Ammon's horn (tissue), 1 donor: ENCODE results near the gene HOXA13.

Experiments used
- DNase-seq: peaks from one replicate; pipeline ENCODE4 v3.0.0-alpha.2; 2016; ENCODE audit warnings: low spot score

The HOXA13 gene

GRCh38 chr7:27159266-27160144, 40.4 kb downstream of the HOXA13 start:
- no peak for DNase-seq

- no peak for DNase-seq
Measured at GRCh38 chr7:27158436-27159265, 41.2 kb downstream of the HOXA13 start.

DNA sequence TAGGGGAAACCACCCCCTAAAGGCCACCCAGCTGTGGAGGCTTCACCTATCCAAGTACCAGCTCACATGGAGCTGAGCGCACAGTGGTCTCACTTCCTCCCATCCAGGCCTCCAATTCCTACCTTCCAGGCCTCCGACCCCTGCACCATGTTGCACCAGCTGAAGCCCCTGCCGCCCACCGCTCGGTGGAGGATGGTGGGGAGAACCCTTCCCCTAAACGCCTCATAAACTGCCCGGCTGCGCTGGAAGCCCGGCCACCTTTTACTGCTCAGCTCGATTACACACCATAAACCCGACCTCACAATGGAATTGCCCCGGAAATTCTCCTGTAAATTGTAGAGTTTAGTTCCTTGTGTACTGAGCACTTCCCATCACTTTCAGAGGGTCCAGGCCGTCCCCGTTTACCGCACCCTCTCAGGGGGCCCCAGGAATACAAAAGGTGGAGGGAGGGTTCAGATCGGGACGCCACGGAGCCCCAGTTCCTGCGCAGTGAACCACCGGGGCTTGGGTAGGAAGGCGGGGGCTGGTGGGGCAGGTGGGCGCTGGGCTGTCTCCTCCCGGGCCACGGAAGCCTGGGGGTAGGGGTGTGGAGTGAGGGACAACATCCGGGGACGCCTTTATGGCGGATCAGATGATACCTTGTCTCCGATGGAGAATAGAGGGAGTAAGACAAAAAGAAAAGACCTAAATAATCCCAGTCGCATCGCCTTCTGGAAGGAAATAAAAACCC, 42.0 kb downstream of the HOXA13 start:
- DNase-seq, result no peak

- DNase-seq, result no peak
Measured at GRCh38 chr7:27156916-27157701, 42.8 kb downstream of the HOXA13 start.

DNA sequence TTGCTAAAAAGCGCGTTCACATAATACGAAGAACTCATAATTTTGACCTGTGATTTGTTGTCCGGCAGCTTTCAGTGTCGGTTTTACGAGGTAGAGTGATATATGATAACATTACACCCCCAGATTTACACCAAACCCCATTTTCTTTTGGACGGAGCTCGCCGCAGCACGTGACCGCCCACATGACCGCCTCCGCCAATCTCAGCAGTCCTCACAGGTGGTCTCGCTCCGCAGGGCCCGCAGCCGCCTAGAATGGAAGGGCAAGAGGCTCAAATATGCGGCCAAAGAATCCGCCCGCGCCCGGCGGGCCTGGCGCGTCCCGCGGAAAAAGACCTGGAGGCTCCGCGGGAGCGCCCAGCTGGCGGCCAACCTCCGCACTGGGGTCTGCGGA, 43.4 kb downstream of the HOXA13 start, which contains the start of gene HOXA7:
Gene HOXA7, minus strand, starts transcription at position 168 of the 391 bp plus-strand sequence. Its CDS starts 130 bp downstream, at position 38.
- no peak for DNase-seq

DNA sequence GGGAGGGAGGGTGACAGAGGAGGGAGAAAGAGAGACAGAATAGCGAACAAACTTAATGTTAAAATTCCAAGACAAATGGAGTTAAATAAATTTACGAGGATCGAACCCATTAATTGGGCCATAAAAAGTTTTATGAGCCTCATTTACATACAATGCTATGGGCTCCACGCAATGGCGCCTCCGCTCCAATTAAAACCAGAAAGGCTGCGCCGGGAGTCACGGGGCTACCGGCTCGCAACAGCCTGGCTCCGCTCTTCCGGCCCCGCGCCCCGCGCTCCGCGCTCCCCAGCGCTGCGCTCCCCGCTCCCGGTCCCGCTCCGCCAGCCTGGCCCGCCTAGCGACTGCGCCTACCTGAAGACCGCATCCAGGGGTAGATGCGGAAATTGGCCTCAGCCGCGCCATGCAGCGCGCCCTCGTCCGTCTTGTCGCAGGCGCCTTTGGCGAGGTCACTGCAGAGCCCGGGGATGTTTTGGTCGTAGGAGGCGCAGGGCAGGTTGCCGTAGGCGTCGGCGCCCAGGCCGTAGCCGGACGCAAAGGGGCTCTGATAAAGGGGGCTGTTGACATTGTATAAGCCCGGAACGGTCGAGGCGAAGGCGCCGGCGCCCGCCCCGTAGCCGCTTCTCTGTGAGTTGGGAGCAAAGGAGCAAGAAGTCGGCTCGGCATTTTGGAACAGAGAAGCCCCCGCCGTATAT, 43.9 kb downstream of the HOXA13 start:
- no peak for DNase-seq

DNA sequence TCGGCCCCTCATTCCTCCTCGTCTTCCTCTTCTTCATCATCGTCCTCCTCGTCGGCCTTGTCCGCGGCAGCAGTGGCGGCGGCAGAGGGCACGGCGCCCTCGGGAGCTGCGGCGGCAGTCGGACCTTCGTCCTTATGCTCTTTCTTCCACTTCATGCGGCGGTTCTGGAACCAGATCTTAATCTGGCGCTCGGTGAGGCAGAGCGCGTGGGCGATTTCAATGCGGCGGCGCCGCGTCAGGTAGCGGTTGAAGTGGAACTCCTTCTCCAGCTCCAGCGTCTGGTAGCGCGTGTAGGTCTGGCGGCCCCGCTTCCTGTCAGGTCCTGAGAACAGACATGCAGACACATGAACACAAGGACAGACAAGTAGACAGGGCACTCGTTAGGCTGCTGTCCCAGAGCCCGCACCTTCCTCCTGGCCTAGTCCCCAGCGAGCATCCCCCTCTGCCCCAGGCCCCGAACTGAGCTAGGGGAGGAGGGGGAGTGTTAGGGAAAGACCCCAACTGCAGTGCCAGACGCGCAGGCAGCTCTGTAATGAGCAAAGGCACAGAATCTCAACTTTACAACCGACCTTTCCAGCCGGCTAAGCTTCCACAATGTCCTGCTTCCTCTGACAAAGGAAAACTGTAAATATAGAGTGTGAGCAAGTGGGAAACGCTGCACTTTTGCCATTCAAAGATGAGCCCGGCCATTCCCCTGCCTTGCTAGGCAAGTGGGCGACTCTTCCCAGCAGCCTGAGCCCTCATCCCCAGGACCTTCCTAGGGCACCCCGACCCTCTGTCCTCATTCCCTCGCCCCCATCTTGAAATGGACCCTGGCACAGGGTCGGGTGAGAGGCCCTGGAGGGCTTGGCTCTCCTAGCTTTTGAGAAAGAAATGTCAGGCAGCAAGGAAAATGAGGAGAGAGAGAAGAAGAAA, 44.7 kb downstream of the HOXA13 start:
- no peak for DNase-seq

DNA sequence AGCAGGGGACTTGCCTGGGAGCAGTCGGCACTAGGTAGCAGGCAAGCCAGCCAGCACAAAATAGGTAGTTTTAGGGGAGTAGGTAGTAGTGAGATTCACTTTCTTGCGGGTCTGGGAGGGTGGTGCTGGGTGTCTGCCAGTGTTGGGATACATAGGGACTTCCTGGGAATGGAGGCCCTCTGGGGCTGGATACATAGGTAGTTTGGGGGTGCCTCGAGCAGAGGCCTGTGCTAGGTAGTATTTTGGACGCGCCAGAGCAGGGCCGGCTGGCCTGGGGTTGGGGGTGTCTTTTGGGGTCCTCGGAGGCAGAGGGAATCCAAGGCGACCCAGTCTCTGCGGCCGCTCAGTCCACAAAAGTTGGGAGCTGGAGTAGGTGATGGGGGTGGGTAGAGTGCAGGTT, 45.5 kb downstream of the HOXA13 start:
- no peak for DNase-seq

DNA sequence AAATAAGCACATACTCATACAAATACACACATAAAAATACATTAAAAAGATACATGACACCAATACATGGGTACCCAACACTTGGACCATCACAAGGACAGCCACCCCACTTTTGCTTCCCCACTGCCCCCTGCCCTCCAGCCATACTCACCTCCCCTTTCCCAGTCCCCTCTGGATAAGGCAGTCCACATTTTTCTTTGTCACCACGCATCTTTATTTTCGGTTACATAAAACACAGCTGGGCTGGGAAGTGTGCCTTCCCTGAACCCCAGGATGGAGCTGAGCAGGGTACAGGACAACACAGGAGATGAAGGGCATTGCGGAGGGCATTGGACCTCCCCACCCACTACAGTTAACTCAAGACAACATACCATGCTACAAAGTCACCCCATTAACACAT, 46.4 kb downstream of the HOXA13 start:
- no peak for DNase-seq

- no peak for DNase-seq
Measured at GRCh38 chr7:27152816-27153442, 47.0 kb downstream of the HOXA13 start.

- no peak for DNase-seq
Measured at GRCh38 chr7:27151931-27152815, 47.7 kb downstream of the HOXA13 start, which contains the start of gene HOXA3. TSS of gene HOXA3 (minus strand) at chr7:27152583. CDS start at chr7:27110640, 41,943 bp downstream.

GRCh38 chr7:27151341-27151930, 48.5 kb downstream of the HOXA13 start:
- DNase-seq, result no peak

DNA sequence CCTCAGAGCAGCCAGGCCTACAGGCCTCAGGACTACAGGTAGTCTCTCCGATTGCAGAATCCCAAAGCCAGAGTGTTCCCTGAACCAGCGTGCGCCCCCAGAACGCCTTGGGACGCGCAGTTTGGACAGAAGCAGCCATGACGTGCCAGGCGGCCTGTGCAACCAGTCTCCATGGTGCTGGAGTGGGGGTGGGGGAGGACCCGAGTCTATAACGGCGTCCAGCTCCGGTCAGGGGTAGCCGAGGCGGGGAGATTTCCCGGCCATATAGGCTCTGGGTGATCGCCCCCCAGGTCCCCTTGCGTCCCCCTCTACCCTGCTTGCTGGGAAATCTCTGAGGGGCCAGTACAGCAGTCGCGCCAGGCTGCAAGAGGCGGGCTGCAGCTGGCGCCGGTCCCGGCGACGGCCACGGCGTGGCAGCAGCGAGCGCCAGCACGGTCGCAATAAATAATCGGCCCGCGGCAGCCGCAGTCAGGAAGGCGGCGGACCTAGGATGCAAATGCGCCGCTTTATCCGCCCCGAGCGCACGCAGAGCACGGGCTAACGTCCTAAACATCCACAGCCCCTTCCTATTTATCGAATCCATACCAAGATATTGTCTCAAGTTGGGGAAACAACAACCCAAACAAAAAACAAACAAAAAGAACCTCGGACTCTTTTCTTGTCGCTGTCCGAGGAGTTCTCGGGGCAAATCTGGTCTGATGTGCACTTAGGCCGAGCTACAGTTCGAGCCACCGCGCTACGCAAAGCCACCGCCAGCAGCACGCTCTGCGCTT, 49.1 kb downstream of the HOXA13 start:
- peak; percentile 54 for DNase-seq

DNA sequence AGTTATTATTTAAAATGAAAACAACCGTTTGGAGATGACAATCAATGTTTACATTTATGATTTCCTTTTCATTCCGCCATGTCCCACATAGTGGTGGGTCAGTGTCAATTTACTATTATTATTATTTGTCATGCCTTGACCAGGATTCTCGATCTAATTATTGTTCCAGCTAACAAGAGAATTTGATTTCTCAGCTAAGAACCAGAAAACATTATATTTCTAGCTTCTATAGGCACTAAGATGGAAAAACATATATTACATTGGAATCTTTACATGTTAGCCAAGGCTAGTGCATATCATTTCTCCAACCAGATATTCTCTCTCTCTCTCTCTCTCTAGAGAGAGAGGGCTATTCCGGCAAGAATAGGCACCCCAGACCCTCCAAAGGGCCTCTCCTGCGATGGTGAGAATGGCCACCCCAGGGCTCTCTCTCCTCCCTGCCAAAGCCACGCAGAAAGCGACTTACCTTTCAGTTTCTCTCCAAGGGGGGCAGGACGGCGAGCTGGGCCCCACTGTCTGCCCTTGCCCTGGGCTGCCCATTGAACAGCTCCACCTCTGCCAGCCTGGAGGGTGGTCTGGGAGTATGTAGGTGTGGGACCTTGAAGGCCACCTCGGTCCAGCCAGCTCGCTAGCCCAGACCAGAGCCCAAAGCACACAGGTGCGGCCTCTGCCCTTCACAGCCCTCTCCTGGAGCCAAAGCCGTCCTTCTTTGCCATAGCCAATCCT, 49.9 kb downstream of the HOXA13 start:
- DNase-seq, result no peak

DNA sequence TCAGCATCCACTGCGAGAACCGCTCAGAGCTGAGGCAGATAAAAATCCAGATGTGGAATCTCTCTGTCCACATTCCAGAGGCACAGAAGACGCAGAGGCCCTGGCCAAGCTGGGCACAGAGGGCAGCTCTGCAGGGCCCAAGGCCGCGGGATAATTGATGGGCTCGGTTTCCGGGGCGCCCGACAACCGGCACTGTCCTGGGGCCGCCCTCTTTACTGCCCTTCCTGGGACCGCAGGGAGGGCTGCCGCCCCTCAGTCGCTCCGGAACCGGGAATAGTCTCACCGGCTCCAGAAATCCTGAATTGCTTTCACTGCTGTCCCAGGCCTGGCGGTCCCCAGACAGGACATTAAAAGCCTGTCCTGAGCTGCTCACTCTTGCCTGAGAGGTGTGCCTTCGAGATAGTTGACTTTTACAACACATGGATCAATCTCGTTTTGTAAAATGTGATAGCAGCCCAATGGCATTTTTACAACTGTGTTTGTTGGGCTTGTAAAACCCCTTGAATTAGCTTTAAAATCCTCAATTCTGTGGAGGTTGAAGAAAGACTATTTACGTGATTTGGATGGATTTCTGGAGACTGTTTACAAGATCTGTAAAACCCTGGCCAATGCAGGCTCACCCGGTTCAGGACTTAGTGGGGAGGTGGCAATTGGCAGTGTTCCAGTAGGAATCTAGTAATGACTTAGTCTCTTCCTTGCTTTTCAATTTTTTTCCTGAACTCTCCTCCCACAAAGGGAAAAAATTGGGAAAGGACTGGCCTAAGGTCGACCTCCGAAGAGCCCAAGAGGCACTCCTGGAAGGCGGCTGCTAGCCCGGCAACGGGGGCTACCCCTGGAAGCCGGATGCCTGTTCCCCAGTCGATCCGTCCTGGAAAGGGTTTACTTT, 50.9 kb downstream of the HOXA13 start:
- no peak for DNase-seq
